ENCODE data around the gene PTPRA. TPM values are rescaled to one million over a fixed set of nuclear protein-coding genes. Genes with fewer than 3 reads are reported as not detected.

PTPRA gene
- total RNA-seq, 2 donors from 2014 or later: 36.7 to 42.7 TPM

GRCh38 chr20:3003416-3003815 is 130.1 kb downstream of the PTPRA start:
- TF ChIP-seq CTCF (IDR thresholded peaks at IDR 0.05): no peak
- Histone ChIP-seq H3K27ac (no peak overlapping the region), H3K36me3 (peaks cover 21% of the 10 kb centered on the region), H3K4me3 (no peak overlapping the region), H3K27me3 (replicated peaks; ENCODE audit: insufficient read depth) (no peaks in the 10 kb centered on the region), H3K9me3 (no peaks in the 10 kb centered on the region), H3K4me1 (ENCODE audit: control insufficient read depth in 1 of 2, low read depth in 2 of 2) (no peaks in the 10 kb centered on the region)
- ATAC-seq (ENCODE audit: insufficient number of reproducible peaks, low FRiP score, low read depth) (no peak), DNase-seq (ENCODE audit: low spot score) (no peak)

- Histone ChIP-seq H3K9me3 (no peaks in the 10 kb centered on the region), H3K27ac (no peak overlapping the region), H3K4me3 (no peak overlapping the region), H3K27me3 (replicated peaks; ENCODE audit: insufficient read depth) (no peaks in the 10 kb centered on the region), H3K4me1 (ENCODE audit: control insufficient read depth in 1 of 2, low read depth in 2 of 2) (no peaks in the 10 kb centered on the region), H3K36me3 (peaks cover 20% of the 10 kb centered on the region)
- ATAC-seq (ENCODE audit: insufficient number of reproducible peaks, low FRiP score, low read depth) (no peak), DNase-seq (ENCODE audit: low spot score) (no peak)
- no peak for TF ChIP-seq CTCF (IDR thresholded peaks at IDR 0.05)
These were observed 137.9 kb downstream of the PTPRA start for GRCh38 chr20:3010985-3011723.

- DNase-seq (ENCODE audit: low spot score) (no peak), ATAC-seq (ENCODE audit: insufficient number of reproducible peaks, low FRiP score, low read depth) (no peak)
- no peaks in the 10 kb centered on the region for H3K9me3 ChIP-seq
- peaks cover 18% of the 10 kb centered on the region for H3K36me3 ChIP-seq
- H3K4me1 ChIP-seq (ENCODE audit: control insufficient read depth in 1 of 2, low read depth in 2 of 2): no peaks in the 10 kb centered on the region
- H3K27ac ChIP-seq: no peak overlapping the region
- H3K27me3 ChIP-seq (replicated peaks; ENCODE audit: insufficient read depth): no peaks in the 10 kb centered on the region
- H3K4me3 ChIP-seq: no peak overlapping the region
- TF ChIP-seq CTCF (IDR thresholded peaks at IDR 0.05): no peak
These were observed 138.5 kb downstream of the PTPRA start for GRCh38 chr20:3011752-3012151.

GRCh38 chr20:3013771-3014170 is 140.5 kb downstream of the PTPRA start:
- TF ChIP-seq CTCF (IDR thresholded peaks at IDR 0.05): no peak
- H3K36me3 ChIP-seq: peaks cover 13% of the 10 kb centered on the region
- no peaks in the 10 kb centered on the region for H3K9me3 ChIP-seq
- no peak for ATAC-seq (ENCODE audit: insufficient number of reproducible peaks, low FRiP score, low read depth)
- H3K27me3 ChIP-seq (replicated peaks; ENCODE audit: insufficient read depth): no peaks in the 10 kb centered on the region
- H3K4me3 ChIP-seq: no peak overlapping the region
- DNase-seq (ENCODE audit: low spot score): no peak
- H3K4me1 ChIP-seq (ENCODE audit: control insufficient read depth in 1 of 2, low read depth in 2 of 2): no peaks in the 10 kb centered on the region
- no peak overlapping the region for H3K27ac ChIP-seq

- Histone ChIP-seq H3K4me1 (ENCODE audit: control insufficient read depth in 1 of 2, low read depth in 2 of 2) (no peaks in the 10 kb centered on the region), H3K27ac (no peak overlapping the region), H3K27me3 (replicated peaks; ENCODE audit: insufficient read depth) (no peaks in the 10 kb centered on the region), H3K36me3 (peaks cover 11% of the 10 kb centered on the region), H3K4me3 (no peak overlapping the region), H3K9me3 (no peaks in the 10 kb centered on the region)
- DNase-seq (ENCODE audit: low spot score) (no peak), ATAC-seq (ENCODE audit: insufficient number of reproducible peaks, low FRiP score, low read depth) (no peak)
- TF ChIP-seq CTCF (IDR thresholded peaks at IDR 0.05): no peak
These were observed 140.9 kb downstream of the PTPRA start for GRCh38 chr20:3014179-3014578.

Data from thoracic aorta (tissue), 2 donors.